GM12878 (cell line): ENCODE results near the gene NCBP3.

Source experiments
- CEBPB ChIP-seq, 2 experiments: fragments of 150-350 bp in 1 of 2; IDR thresholded peaks; 2 replicates each; pipeline ENCODE4 v1.6.1; 2012 to 2014; ENCODE audit warnings: low read depth in 2 of 2, low read length in 2 of 2, borderline replicate concordance in 1 of 2, inconsistent platforms in 1 of 2
- EP300 ChIP-seq, 2 experiments: fragments of 150-350 bp in 1 of 2; IDR thresholded peaks; 2 replicates each; pipeline ENCODE4 v1.6.1; 2011 to 2012; ENCODE audit warnings: low read depth in 2 of 2, low read length in 2 of 2, borderline replicate concordance in 1 of 2, improper control_type of control experiment in 1 of 2, inconsistent platforms in 1 of 2; ENCODE audit not compliant: control insufficient read depth in 1 of 2
- FOXM1 ChIP-seq: IDR thresholded peaks from 2 replicates; pipeline ENCODE4 v1.6.1; 2012; ENCODE audit warnings: low read depth, mild to moderate bottlenecking, inconsistent platforms, low read length, moderate library complexity
- HDAC6 ChIP-seq: fragments of 200-600 bp; sonication (generic); IDR thresholded peaks from one replicate; pipeline ENCODE4 v1.8.0; 2017; ENCODE audit warnings: antibody characterized with exemption; ENCODE audit not compliant: unreplicated experiment
- MEF2A ChIP-seq: IDR thresholded peaks from 2 replicates; pipeline ENCODE4 v1.6.1; 2011; ENCODE audit warnings: low read depth, mild to moderate bottlenecking, low read length, moderate library complexity; ENCODE audit not compliant: insufficient read depth
- POLR2A ChIP-seq: IDR thresholded peaks from 2 replicates; pipeline ENCODE4 v1.6.1; 2011; ENCODE audit warnings: low read depth, mild to moderate bottlenecking, low read length
- SIX5 ChIP-seq: IDR thresholded peaks from 2 replicates; pipeline ENCODE4 v1.6.1; 2011; ENCODE audit warnings: mild to moderate bottlenecking, low read depth, low read length, moderate library complexity; ENCODE audit not compliant: severe bottlenecking

DNA sequence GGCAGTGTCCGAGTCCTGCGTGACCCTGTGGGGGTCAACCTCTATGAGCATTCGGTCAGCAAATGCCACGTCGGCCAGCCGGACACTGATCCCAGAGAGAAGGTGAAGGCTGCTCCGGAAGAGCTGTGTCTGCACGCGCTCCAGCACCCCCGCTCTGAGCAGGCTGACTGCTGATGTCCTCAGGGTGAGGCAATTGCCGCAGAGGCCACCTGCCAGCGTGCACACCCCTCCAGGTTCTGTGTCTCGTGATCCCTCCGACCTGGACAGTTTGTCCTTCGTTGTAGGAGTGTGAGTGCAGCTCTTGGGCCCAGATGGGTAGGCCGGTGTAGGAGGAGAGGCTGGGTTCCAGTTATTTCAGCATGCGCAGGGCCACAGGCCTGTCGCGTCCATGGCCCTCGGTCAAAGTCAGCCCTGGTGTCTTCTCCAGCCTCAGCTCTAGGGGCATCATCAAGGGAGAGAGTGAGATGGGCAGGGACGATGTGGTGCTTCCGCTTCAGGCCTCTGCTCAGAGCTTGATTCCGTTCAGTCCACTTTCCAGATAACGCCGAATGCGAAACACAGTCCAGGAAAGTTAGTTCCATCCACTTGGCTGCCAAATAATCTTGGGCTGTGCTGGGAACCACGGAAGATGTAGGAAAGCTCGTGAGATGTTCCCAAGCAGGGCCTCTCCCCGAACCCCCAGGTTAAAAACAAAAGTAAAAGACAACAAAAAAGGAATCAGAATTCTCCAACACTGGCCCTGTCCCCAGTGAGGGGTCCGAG, 15.1 kb upstream of the NCBP3 start:
- TF ChIP-seq EP300 (IDR thresholded peaks at IDR 0.05; ENCODE audit: borderline replicate concordance in 1 of 2, control insufficient read depth in 1 of 2, low read depth in 2 of 2, low read length in 2 of 2) (no peak), POLR2A (no peak), MEF2A (no peak), SIX5 (no peak), CEBPB (IDR thresholded peaks at IDR 0.05; ENCODE audit: borderline replicate concordance in 1 of 2, low read depth in 2 of 2, low read length in 2 of 2) (no peak), FOXM1 (no peak), HDAC6 (no peak)
